HUES48 (cell line): Measurements from ENCODE around the gene CNTNAP2.

ENCODE experiments used
- H3K27ac ChIP-seq: one replicate; pipeline ENCODE4 v1.7.0; 2013; ENCODE audit warnings: low read depth, low read length, inconsistent platforms
- H3K27me3 ChIP-seq: 2 replicates; pipeline ENCODE4 v1.6.1; 2013; ENCODE audit warnings: mild to moderate bottlenecking, low read length; ENCODE audit not compliant: control insufficient read depth, insufficient read depth
- H3K36me3 ChIP-seq: 2 replicates; pipeline ENCODE4 v1.6.1; 2013; ENCODE audit warnings: low read length; ENCODE audit not compliant: control insufficient read depth, insufficient read depth
- H3K4me1 ChIP-seq: 2 replicates; pipeline ENCODE4 v1.6.1; 2013; ENCODE audit warnings: mild to moderate bottlenecking, low read length; ENCODE audit not compliant: control insufficient read depth, insufficient read depth
- H3K4me3 ChIP-seq: 2 replicates; pipeline ENCODE4 v1.5.1; 2013; ENCODE audit warnings: mild to moderate bottlenecking, low read depth, low read length
- H3K9ac ChIP-seq: 2 replicates; pipeline ENCODE4 v1.6.1; 2013; ENCODE audit warnings: mild to moderate bottlenecking, low read depth, low read length, moderate library complexity
- H3K9me3 ChIP-seq: 2 replicates; pipeline ENCODE4 v1.6.1; 2013; ENCODE audit warnings: low read length; ENCODE audit not compliant: control insufficient read depth, insufficient read depth

The CNTNAP2 gene

DNA sequence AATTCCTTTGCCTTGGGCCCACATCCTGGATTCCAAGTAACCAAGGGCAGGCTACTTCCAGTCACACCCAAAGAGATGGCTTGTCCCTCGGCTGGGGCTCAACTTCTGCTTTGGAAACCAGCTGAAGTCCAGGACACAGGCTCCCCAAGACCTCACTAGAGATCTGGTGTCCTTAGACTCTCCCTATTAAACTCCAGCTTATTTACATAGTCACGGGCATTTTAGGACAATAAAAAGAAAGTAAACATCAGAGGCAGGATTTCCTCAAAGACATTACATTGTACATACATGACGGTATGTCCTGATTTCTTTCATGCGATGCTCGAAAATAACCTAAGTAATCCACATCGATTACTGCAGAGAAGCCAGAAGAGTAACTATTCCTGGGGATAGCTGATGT is 2012.4 kb downstream of the CNTNAP2 start:
- H3K27ac ChIP-seq = no peak overlapping the region
- no peaks in the 10 kb centered on the region for H3K36me3 ChIP-seq
- H3K9me3 ChIP-seq = no peaks in the 10 kb centered on the region
- peaks cover 5% of the 10 kb centered on the region; the same call in 1 of the 2 replicates for H3K4me1 ChIP-seq
- H3K27me3 ChIP-seq = no peaks in the 10 kb centered on the region
- H3K9ac ChIP-seq = no peak overlapping the region
- H3K4me3 ChIP-seq = no peak overlapping the region

DNA sequence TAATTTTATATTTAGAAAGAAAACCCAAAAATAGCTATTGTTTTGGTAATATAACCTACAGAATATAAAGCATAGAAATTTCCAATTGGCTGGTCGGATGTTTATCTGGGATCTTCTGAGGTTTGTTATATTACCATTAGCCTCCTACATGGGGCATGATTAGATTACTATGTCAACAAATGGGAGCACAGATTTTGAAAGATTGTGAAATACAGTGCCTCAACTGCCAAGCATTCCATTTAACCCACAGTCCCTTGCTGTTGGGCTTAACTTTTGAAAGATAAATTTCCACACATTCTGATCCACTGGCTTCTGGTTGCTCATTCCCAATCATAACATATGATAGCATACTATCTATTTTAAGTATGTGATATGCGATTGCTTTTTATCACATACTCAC is 2018.5 kb downstream of the CNTNAP2 start:
- Histone ChIP-seq H3K9ac (no peak overlapping the region), H3K27me3 (no peaks in the 10 kb centered on the region), H3K4me1 (no peaks in the 10 kb centered on the region), H3K27ac (no peak overlapping the region), H3K9me3 (peaks cover 7% of the 10 kb centered on the region), H3K4me3 (no peak overlapping the region), H3K36me3 (no peaks in the 10 kb centered on the region)

DNA sequence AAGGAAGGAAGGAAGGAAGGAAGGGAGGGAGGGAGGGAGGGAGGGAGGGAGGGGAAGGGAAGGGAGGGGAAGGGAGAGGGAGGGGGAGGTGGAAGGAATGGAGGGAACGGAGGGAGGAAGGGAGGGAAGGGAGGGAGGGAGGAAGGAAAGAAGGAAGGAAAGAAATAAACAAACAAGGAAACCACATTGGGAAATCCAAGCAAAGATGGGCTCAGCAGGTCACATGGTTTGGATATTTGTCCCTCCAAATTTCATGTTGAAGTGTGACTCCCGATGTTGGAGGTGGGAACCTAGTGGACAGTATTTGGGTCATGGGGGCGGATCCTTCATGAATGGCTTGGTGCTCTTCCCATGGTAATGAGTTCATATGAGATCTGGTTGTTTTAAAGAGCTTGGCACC is 2019.4 kb downstream of the CNTNAP2 start:
- Histone ChIP-seq H3K4me1 (no peaks in the 10 kb centered on the region), H3K9ac (no peak overlapping the region), H3K36me3 (no peaks in the 10 kb centered on the region), H3K4me3 (no peak overlapping the region), H3K27ac (no peak overlapping the region), H3K27me3 (no peaks in the 10 kb centered on the region), H3K9me3 (peaks cover 8% of the 10 kb centered on the region)

DNA sequence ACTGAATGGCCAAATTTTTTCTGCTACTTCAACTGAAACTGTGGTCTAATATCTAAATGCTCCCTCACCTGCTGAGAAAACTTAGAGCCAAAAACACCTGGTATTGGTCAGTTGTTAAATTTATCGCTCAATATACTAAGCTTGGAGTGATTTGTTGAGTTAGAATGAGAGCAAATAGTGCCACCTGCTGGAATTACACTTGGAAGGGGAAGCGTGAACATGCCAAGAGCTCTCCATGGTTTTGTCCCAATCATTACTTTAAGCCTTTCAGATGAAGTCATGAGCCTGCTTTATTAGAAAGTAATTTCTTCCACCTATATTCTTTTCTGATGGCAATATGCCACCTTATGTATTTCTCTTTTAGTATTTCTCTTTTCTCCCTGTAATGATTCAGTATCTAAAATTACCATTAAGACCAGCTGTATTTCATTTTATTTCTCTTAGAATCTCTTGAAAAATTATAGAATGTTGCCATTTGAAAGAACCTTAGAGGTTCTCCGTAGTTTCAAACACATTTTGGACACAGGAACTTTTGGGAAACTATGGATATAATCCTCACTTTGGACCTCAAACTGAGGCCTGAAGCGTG is 2026.2 kb downstream of the CNTNAP2 start:
- Histone ChIP-seq H3K4me3 (no peak overlapping the region), H3K9me3 (peaks cover 8% of the 10 kb centered on the region), H3K27ac (no peak overlapping the region), H3K36me3 (no peaks in the 10 kb centered on the region), H3K4me1 (no peaks in the 10 kb centered on the region), H3K9ac (no peak overlapping the region), H3K27me3 (no peaks in the 10 kb centered on the region)

DNA sequence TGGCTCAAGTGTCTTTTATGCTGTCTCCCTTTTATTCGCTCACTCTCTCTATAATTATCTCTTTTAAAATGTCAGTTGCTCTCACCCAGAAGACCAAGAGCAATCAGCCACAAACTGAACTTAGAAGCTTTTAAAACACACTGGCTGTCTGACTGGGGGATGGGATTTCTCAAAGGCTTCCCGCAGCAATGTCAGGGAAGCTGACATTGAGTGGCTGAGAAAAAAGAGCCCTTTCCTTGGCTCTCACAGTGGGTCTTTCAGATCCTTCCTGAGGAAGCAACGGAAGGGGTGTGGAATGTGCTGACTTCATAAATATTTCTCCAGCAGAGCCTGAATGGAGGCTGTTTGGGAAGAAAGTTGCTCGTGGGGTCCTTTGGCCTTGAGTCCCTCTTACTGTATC is 2028.2 kb downstream of the CNTNAP2 start:
- Histone ChIP-seq H3K27ac (no peak overlapping the region), H3K9me3 (peaks cover 4% of the 10 kb centered on the region; the same call in 1 of the 2 replicates), H3K36me3 (no peaks in the 10 kb centered on the region), H3K27me3 (no peaks in the 10 kb centered on the region), H3K4me3 (no peak overlapping the region), H3K9ac (no peak overlapping the region), H3K4me1 (no peaks in the 10 kb centered on the region)

DNA sequence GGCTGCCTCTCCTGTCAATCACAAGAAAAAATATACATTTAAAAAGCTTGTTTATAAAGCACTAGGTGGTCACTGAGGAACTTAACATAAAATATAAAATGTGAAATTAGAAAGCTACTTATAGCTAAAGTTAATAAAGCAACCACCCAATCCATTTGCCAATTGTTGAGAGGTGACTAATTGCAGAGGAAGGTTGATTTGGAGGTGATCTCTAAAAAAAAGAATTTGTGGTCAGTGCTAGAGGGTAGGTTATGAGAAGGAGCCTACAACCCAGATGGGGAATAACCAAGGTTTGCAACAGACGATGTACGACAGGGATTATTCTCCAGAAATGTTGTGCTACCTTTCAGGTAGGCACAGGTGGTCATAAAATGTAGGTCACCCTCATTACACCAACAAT is 2029.7 kb downstream of the CNTNAP2 start:
- no peak overlapping the region for H3K9ac ChIP-seq
- no peaks in the 10 kb centered on the region for H3K4me1 ChIP-seq
- H3K27ac ChIP-seq = no peak overlapping the region
- no peak overlapping the region for H3K4me3 ChIP-seq
- H3K36me3 ChIP-seq = no peaks in the 10 kb centered on the region
- H3K9me3 ChIP-seq = no peaks in the 10 kb centered on the region
- no peaks in the 10 kb centered on the region for H3K27me3 ChIP-seq

DNA sequence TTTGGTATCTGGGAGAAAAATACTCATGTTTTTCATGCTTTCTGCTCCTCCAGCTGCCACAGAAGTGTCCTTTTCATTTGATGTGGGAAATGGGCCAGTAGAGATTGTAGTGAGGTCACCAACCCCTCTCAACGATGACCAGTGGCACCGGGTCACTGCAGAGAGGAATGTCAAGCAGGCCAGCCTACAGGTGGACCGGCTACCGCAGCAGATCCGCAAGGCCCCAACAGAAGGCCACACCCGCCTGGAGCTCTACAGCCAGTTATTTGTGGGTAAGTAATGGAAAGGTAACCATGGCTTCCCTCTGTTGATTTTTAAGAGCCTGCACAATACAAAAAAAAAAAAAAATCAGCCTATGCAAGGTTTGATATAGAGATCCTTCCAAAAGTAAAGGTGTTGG is 2030.8 kb downstream of the CNTNAP2 start:
- H3K4me1 ChIP-seq = no peaks in the 10 kb centered on the region
- no peak overlapping the region for H3K27ac ChIP-seq
- no peak overlapping the region for H3K9ac ChIP-seq
- no peaks in the 10 kb centered on the region for H3K27me3 ChIP-seq
- no peak overlapping the region for H3K4me3 ChIP-seq
- H3K36me3 ChIP-seq = no peaks in the 10 kb centered on the region
- H3K9me3 ChIP-seq = no peaks in the 10 kb centered on the region

DNA sequence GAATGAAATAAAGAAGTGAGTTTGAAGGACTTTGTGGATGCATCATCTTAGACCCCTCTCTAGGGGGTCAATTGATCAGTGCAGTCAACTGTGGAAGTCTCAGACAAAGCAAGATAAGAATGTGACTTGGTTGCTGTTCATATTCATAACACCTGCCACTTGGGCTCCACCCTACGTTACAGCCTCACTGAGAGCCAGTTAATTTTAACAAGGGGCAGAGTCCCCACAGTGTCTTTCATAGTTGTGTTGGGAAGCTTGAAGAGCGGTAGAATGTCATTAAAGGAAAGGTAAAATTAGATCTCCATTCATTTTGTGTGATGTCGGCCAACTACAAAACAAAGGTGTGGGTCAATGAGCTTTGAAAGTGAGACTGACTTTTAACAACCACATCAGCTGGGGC is 2031.9 kb downstream of the CNTNAP2 start:
- Histone ChIP-seq H3K4me1 (no peaks in the 10 kb centered on the region), H3K9ac (no peak overlapping the region), H3K9me3 (no peaks in the 10 kb centered on the region), H3K27me3 (no peaks in the 10 kb centered on the region), H3K27ac (no peak overlapping the region), H3K36me3 (no peaks in the 10 kb centered on the region), H3K4me3 (no peak overlapping the region)

DNA sequence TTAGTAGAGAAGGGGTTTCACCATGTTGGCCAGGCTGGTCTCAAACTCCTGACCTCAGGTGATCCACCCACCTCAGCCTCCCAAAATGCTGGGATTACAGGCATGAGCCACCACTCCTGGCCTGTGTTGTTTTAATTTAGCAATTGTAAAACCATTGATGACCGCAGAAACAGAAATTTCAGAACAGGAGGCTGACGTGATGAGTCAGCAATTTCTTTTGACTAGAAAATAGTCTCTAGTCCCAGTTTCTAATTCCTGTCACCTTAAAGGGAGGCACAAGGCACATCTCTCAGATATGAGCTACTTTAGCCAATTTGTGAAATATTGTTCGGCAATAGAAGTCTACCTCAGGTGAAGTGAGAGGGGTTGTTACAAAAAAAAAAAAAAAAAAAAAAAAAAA is 2033.1 kb downstream of the CNTNAP2 start:
- H3K9ac ChIP-seq = no peak overlapping the region
- H3K27me3 ChIP-seq = no peaks in the 10 kb centered on the region
- no peaks in the 10 kb centered on the region for H3K9me3 ChIP-seq
- H3K36me3 ChIP-seq = no peaks in the 10 kb centered on the region
- H3K27ac ChIP-seq = no peak overlapping the region
- H3K4me3 ChIP-seq = no peak overlapping the region
- no peaks in the 10 kb centered on the region for H3K4me1 ChIP-seq

DNA sequence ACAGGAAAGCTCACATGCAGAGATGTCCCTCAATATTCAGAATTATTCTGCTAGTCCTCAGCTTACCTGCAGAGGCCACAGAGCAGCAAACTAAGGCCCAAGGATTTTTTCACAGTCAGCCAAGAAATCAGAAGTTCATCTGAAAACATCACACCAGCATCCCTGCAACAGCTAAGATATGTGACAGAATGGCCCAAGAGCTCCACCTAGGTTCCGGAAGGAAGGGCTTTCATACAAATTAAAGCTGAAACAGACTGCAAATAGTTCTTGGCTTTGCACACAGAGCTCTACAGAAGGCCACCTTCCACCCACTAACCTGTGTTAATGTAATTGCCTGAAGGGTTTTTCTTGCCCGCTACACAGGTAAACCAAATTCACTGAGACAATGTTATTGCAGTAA is 2035.2 kb downstream of the CNTNAP2 start:
- H3K4me1 ChIP-seq = no peaks in the 10 kb centered on the region
- H3K27me3 ChIP-seq = no peaks in the 10 kb centered on the region
- H3K36me3 ChIP-seq = no peaks in the 10 kb centered on the region
- H3K9me3 ChIP-seq = no peaks in the 10 kb centered on the region
- H3K27ac ChIP-seq = no peak overlapping the region
- H3K4me3 ChIP-seq = no peak overlapping the region
- H3K9ac ChIP-seq = no peak overlapping the region

DNA sequence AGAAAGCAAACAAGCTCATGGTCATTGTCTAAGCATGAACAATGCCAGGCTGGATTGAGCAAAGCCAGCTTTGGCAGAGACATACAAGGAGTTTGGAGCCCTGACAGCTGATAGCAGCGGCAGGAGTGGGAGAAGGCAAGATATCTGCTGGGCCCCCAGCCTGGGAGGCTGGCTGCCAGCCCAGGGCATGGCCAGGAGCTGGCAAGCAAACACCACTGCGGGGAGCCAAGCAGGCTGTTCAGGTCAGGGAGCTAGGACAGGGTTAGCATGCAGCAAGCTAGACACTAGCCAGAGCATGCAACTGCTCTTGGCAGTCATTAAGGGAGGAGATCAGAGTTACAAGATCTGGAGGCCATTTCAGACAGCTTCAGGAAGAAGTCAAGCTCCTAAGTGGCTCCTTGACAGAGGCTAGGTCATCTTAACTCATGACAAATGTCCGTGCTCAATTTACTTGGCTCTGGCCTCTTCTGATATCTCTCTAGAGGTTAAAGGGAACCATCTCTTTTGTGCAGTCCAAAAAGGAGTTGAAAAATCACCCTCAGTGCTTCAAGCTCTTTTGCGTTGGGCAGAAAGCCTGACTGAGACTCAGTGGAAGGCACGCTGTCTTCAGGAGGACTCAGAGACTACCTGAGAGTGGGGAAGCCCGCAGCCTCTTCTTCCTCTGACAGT is 2037.1 kb downstream of the CNTNAP2 start:
- Histone ChIP-seq H3K9ac (no peak overlapping the region), H3K9me3 (no peaks in the 10 kb centered on the region), H3K27ac (no peak overlapping the region), H3K4me1 (no peaks in the 10 kb centered on the region), H3K27me3 (no peaks in the 10 kb centered on the region), H3K36me3 (no peaks in the 10 kb centered on the region), H3K4me3 (no peak overlapping the region)
